ENCODE results near the gene HESX1. TPM values are rescaled to one million over a fixed set of nuclear protein-coding genes. Genes with fewer than 3 reads are reported as not detected.
A peak's percentile ranks its signal among the peaks of the same experiment; 100 is the strongest.

Gene HESX1
- total and polyA plus RNA-seq, 2 of the 13 experiments (the other 11 are each of a cell fraction or from before 2014, with no cell fraction given): 0.57 to 0.75 TPM

DNA sequence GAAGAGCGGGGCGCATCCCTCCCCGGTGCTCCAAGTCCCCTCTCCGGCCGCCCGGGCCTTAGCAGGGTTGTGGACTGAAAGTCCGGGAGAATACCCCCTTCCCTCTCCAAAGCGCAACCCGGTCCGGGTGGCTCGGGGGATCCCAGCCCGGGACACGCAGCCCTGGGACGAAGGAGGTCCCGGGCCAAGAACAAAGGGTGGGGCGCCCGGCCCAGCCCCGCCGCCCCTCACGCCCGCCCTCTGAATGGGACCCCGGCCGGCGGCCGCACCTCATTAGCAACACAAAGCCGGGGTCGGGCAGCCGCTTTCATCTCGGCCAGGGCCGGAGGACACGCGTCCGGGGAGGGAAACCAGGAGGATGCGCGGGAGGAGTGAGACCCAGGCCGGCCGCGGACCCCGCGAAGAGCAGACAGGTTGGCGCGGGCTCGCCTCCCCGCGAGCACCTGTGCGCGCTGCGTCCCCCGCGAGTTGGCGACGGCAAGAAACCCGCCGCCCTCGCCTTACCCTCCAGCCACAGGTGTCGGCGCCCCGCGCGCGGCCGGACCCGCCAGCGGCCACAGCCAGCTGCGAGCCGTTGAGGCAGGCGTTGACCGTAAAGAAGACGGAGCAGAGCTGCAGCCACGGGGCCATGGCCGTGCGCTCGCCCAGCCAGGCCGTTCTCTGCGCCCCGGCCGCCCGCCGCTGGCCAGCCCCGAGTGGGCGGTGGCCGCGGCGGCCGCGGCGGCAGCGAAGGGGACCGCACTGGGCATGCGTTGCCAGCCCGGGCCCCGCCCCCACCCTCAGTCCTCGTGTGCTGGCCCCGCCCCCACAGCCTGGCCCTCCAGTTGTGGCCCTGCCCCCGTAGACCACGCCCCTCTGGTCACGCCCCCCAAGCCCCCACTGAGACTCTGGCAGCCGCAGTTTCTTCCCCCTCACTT, 34.9 kb downstream of the HESX1 start, which contains the start of gene IL17RD (continued):
- no peak for TF ChIP-seq NKX3-1 (CRISPR knock-in tag; IDR thresholded peaks at IDR 0.05)
- TF ChIP-seq SPEN (CRISPR knock-in tag; IDR thresholded peaks at IDR 0.05; ENCODE audit: low read depth): no peak
- TF ChIP-seq ZFP90 (CRISPR knock-in tag; IDR thresholded peaks at IDR 0.05; ENCODE audit: borderline replicate concordance): no peak
- TF ChIP-seq KAT7 (CRISPR knock-in tag; IDR thresholded peaks at IDR 0.05; ENCODE audit: borderline replicate concordance): no peak
- TF ChIP-seq TEAD2 (CRISPR knock-in tag; IDR thresholded peaks at IDR 0.05): no peak
- TF ChIP-seq MAX (IDR thresholded peaks at IDR 0.05): 0 out of 2 replicates have a peak, but pooled peaks have one; percentile 31
- TF ChIP-seq ZNF234 (CRISPR knock-in tag; conservative IDR thresholded peaks at IDR 0.05): no peak
- TF ChIP-seq, protein P1, sequence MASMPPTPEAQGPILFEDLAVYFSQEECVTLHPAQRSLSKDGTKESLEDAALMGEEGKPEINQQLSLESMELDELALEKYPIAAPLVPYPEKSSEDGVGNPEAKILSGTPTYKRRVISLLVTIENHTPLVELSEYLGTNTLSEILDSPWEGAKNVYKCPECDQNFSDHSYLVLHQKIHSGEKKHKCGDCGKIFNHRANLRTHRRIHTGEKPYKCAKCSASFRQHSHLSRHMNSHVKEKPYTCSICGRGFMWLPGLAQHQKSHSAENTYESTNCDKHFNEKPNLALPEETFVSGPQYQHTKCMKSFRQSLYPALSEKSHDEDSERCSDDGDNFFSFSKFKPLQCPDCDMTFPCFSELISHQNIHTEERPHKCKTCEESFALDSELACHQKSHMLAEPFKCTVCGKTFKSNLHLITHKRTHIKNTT (CRISPR knock-in tag; IDR thresholded peaks at IDR 0.05): no peak
- no peak for TF ChIP-seq KLF16 (CRISPR knock-in tag; IDR thresholded peaks at IDR 0.05)
- TF ChIP-seq, protein P2, sequence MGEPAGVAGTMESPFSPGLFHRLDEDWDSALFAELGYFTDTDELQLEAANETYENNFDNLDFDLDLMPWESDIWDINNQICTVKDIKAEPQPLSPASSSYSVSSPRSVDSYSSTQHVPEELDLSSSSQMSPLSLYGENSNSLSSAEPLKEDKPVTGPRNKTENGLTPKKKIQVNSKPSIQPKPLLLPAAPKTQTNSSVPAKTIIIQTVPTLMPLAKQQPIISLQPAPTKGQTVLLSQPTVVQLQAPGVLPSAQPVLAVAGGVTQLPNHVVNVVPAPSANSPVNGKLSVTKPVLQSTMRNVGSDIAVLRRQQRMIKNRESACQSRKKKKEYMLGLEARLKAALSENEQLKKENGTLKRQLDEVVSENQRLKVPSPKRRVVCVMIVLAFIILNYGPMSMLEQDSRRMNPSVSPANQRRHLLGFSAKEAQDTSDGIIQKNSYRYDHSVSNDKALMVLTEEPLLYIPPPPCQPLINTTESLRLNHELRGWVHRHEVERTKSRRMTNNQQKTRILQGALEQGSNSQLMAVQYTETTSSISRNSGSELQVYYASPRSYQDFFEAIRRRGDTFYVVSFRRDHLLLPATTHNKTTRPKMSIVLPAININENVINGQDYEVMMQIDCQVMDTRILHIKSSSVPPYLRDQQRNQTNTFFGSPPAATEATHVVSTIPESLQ (CRISPR knock-in tag; conservative IDR thresholded peaks at IDR 0.05): no peak
- no peak for TF ChIP-seq ZNF343 (CRISPR knock-in tag; IDR thresholded peaks at IDR 0.05)
- no peak for TF ChIP-seq NFYC (CRISPR knock-in tag; IDR thresholded peaks at IDR 0.05)
- TF ChIP-seq SOX6 (IDR thresholded peaks at IDR 0.05): no peak
- no peak for TF ChIP-seq SOX6 (CRISPR knock-in tag; IDR thresholded peaks at IDR 0.05)
- TF ChIP-seq ZNF12 (CRISPR knock-in tag; IDR thresholded peaks at IDR 0.05): no peak
- no peak for TF ChIP-seq POLR2AphosphoS5 (IDR thresholded peaks at IDR 0.05; ENCODE audit: low read depth, low read length)
- TF ChIP-seq ZNF33A (CRISPR knock-in tag; IDR thresholded peaks at IDR 0.05; ENCODE audit: borderline replicate concordance): no peak
- TF ChIP-seq ZFYVE20 (CRISPR knock-in tag; IDR thresholded peaks at IDR 0.05; ENCODE audit: borderline replicate concordance, low read depth): no peak
- no peak for TF ChIP-seq CREM (IDR thresholded peaks at IDR 0.05)
- no peak for TF ChIP-seq CREM (CRISPR knock-in tag; IDR thresholded peaks at IDR 0.05)
- no peak for TF ChIP-seq ZFP36 (IDR thresholded peaks at IDR 0.05; ENCODE audit: borderline replicate concordance, low read depth, low read length, partially characterized antibody)
- no peak for TF ChIP-seq ZNF136 (CRISPR knock-in tag; IDR thresholded peaks at IDR 0.05; ENCODE audit: low read depth)
- TF ChIP-seq MXD4 (CRISPR knock-in tag; IDR thresholded peaks at IDR 0.05): no peak
- TF ChIP-seq, protein P3, sequence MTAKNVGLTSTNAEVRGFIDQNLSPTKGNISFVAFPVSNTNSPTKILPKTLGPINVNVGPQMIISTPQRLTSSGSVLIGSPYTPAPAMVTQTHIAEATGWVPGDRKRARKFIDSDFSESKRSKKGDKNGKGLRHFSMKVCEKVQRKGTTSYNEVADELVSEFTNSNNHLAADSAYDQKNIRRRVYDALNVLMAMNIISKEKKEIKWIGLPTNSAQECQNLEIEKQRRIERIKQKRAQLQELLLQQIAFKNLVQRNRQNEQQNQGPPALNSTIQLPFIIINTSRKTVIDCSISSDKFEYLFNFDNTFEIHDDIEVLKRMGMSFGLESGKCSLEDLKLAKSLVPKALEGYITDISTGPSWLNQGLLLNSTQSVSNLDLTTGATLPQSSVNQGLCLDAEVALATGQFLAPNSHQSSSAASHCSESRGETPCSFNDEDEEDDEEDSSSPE (CRISPR knock-in tag; IDR thresholded peaks at IDR 0.05): no peak
- TF ChIP-seq ZNF382 (CRISPR knock-in tag; IDR thresholded peaks at IDR 0.05; ENCODE audit: borderline replicate concordance): no peak
- TF ChIP-seq HOXD1 (CRISPR knock-in tag; IDR thresholded peaks at IDR 0.05): no peak
- no peak for TF ChIP-seq ZNF839 (CRISPR knock-in tag; IDR thresholded peaks at IDR 0.05; ENCODE audit: borderline replicate concordance)
- TF ChIP-seq ISX (CRISPR knock-in tag; conservative IDR thresholded peaks at IDR 0.05): no peak
